ENCODE data around the gene TACR1. TPM values are rescaled to one million over a fixed set of nuclear protein-coding genes. Genes with fewer than 3 reads are reported as not detected.

TACR1 gene
- total and polyA plus RNA-seq, 2 of the 13 experiments (the other 11 are each of a cell fraction or from before 2014, with no cell fraction given), result not detected

DNA sequence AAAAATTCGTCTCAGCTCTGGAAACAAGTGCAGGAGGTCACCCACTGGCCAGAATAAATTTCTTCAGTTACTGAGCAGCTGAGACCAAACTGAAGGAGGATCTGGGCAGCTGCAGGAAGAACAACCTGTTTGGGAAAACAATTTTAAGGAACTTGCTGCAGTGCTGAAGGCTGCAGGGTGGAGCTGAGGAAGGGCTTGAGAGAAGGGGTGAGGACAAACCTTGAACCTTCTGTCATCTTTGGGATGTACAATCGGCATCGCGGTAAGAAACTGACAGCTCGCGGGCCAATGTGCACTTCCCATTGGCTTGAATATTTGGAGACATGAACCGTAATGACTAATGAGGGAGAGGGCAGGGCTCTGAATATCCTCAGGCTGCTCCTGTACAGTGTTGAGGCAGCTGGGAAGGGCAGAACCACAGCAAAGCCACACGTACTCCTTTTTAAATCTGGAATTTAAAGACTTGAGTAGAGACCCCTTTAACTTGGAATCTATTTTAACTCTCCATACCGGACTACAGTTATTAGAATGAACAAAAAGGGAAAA, 90.3 kb downstream of the TACR1 start:
- Histone ChIP-seq H3K27ac (ENCODE audit: extremely low read length, insufficient read depth, low read length) (no peak overlapping the region), H3K79me2 (ENCODE audit: insufficient read depth, low read length) (no peaks in the 10 kb centered on the region), H3K4me1 (ENCODE audit: insufficient read depth, low read length) (no peaks in the 10 kb centered on the region), H3K4me2 (ENCODE audit: low read depth, low read length) (no peak overlapping the region), H3K9me3 (ENCODE audit: low read length) (no peaks in the 10 kb centered on the region), H3K9ac (ENCODE audit: insufficient read depth, low read depth, low read length) (no peak overlapping the region), H2AFZ (ENCODE audit: low read length) (no peak overlapping the region), H4K20me1 (ENCODE audit: insufficient read depth, low read length) (no peaks in the 10 kb centered on the region), H3K27me3 (ENCODE audit: control insufficient read depth in 1 of 2, insufficient read depth in 2 of 2, low read length in 2 of 2) (no peaks in the 10 kb centered on the region; a peak in 1 of 5 replicates), H3K36me3 (replicated peaks in 1 of 2; ENCODE audit: control insufficient read depth in 1 of 2, insufficient read depth in 2 of 2, low read length in 2 of 2) (no peaks in the 10 kb centered on the region), H3K4me3 (replicated peaks in 1 of 3; ENCODE audit: insufficient read depth in 1 of 3, low read depth in 2 of 3, low read length in 3 of 3) (no peak overlapping the region)
- DNase-seq (ENCODE audit: low spot score) (no peak), FAIRE-seq (no peak), ATAC-seq (no peak)
- ChIA-PET POLR2A (no interaction called here), CTCF (ENCODE audit: low intra/inter-chr PET ratio, low total read pairs) (no interaction called here)
- in situ Hi-C loops (cut with HindIII; ENCODE audit: extremely low pct_ligation_motif_present, low pct_unique_long_range_greater_than_20kb), result no loop called here
- intact Hi-C loops (cut with micrococcal nuclease; ENCODE audit: unreplicated experiment), result no loop called here
- WGBS (ENCODE audit: low lambda C conversion rate), result 83% methylated on average over 9 of the region's 9 CpGs
- BruUV-seq (replicated peaks), result no TSS peak
- TF ChIP-seq HNRNPL (IDR thresholded peaks at IDR 0.05; ENCODE audit: low read depth, low read length) (no peak), ZBTB43 (CRISPR knock-in tag; conservative IDR thresholded peaks at IDR 0.05) (no peak), ATM (IDR thresholded peaks at IDR 0.05; ENCODE audit: borderline replicate concordance) (no peak), ETV6 (CRISPR knock-in tag; conservative IDR thresholded peaks at IDR 0.05) (no peak), ZNF253 (CRISPR knock-in tag; IDR thresholded peaks at IDR 0.05; ENCODE audit: borderline replicate concordance) (no peak), TCF12 (IDR thresholded peaks at IDR 0.05) (no peak), TCF12 (CRISPR knock-in tag; IDR thresholded peaks at IDR 0.05) (no peak), ZNF446 (CRISPR knock-in tag; IDR thresholded peaks at IDR 0.05) (no peak), HDAC1 (CRISPR knock-in tag; IDR thresholded peaks at IDR 0.05) (no peak), NPAS2 (CRISPR knock-in tag; IDR thresholded peaks at IDR 0.05; ENCODE audit: borderline replicate concordance) (no peak), MLLT10 (CRISPR knock-in tag; IDR thresholded peaks at IDR 0.05) (no peak), ZNF878 (CRISPR knock-in tag; IDR thresholded peaks at IDR 0.05) (no peak), ZSCAN20 (CRISPR knock-in tag; IDR thresholded peaks at IDR 0.05; ENCODE audit: borderline replicate concordance) (no peak), SIX4 (CRISPR knock-in tag; IDR thresholded peaks at IDR 0.05) (no peak), MED8 (CRISPR knock-in tag; IDR thresholded peaks at IDR 0.05; ENCODE audit: insufficient replicate concordance) (no peak), KDM4B (CRISPR knock-in tag; IDR thresholded peaks at IDR 0.05) (no peak)
- TF ChIP-seq, protein P1, sequence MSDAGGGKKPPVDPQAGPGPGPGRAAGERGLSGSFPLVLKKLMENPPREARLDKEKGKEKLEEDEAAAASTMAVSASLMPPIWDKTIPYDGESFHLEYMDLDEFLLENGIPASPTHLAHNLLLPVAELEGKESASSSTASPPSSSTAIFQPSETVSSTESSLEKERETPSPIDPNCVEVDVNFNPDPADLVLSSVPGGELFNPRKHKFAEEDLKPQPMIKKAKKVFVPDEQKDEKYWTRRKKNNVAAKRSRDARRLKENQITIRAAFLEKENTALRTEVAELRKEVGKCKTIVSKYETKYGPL (CRISPR knock-in tag; IDR thresholded peaks at IDR 0.05), result no peak
- TF ChIP-seq, protein P2, sequence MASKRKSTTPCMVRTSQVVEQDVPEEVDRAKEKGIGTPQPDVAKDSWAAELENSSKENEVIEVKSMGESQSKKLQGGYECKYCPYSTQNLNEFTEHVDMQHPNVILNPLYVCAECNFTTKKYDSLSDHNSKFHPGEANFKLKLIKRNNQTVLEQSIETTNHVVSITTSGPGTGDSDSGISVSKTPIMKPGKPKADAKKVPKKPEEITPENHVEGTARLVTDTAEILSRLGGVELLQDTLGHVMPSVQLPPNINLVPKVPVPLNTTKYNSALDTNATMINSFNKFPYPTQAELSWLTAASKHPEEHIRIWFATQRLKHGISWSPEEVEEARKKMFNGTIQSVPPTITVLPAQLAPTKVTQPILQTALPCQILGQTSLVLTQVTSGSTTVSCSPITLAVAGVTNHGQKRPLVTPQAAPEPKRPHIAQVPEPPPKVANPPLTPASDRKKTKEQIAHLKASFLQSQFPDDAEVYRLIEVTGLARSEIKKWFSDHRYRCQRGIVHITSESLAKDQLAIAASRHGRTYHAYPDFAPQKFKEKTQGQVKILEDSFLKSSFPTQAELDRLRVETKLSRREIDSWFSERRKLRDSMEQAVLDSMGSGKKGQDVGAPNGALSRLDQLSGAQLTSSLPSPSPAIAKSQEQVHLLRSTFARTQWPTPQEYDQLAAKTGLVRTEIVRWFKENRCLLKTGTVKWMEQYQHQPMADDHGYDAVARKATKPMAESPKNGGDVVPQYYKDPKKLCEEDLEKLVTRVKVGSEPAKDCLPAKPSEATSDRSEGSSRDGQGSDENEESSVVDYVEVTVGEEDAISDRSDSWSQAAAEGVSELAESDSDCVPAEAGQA (IDR thresholded peaks at IDR 0.05; ENCODE audit: low read depth), result no peak
- TF ChIP-seq, protein P2 (CRISPR knock-in tag; IDR thresholded peaks at IDR 0.05; ENCODE audit: borderline replicate concordance), result no peak
